ENCODE measurements around the gene PCID2. TPM values are rescaled to one million over a fixed set of nuclear protein-coding genes. Genes with fewer than 3 reads are reported as not detected.
A peak's percentile ranks its signal among the peaks of the same experiment; 100 is the strongest.

The PCID2 gene
- polyA plus RNA-seq, 10 donors, result 30.8 to 55.4 (median 42.6) TPM

- DNase-seq, result no peak
Measured at GRCh38 chr13:113220877-113221276, 12.4 kb upstream of the PCID2 start.

- DNase-seq, result no peak
Measured at GRCh38 chr13:113220141-113220598, 11.7 kb upstream of the PCID2 start.

- no peak for DNase-seq
Measured at GRCh38 chr13:113219256-113219940, 10.9 kb upstream of the PCID2 start.

GRCh38 chr13:113218586-113218985, 10.1 kb upstream of the PCID2 start:
- DNase-seq, result no peak

GRCh38 chr13:113216254-113217048, 8.0 kb upstream of the PCID2 start:
- DNase-seq, result peak in 2 of 3 donors; percentile 27

GRCh38 chr13:113211774-113212173, 3.3 kb upstream of the PCID2 start:
- no peak for DNase-seq

- DNase-seq, result no peak
Measured at GRCh38 chr13:113210833-113211232, 2.4 kb upstream of the PCID2 start.

- DNase-seq, result peak in 2 of 3 donors; percentile 34 to 82
Measured at GRCh38 chr13:113209759-113210421, 1.4 kb upstream of the PCID2 start.

GRCh38 chr13:113209336-113209758, 878 bp upstream of the PCID2 start, which contains the start of gene CUL4A:
CUL4A (plus strand) TSS chr13:113209613; CDS start chr13:113209628, 15 bp downstream.
- DNase-seq, result peak; percentile 72 to 88 (median 81)

- peak in 2 of 3 donors; percentile 21 to 38 for DNase-seq
Measured at GRCh38 chr13:113207890-113208420, 514 bp downstream of the PCID2 start.

GRCh38 chr13:113207460-113207859, 1.0 kb downstream of the PCID2 start:
- no peak for DNase-seq

GRCh38 chr13:113205428-113205931, 3.0 kb downstream of the PCID2 start:
- no peak for DNase-seq

- DNase-seq, result no peak
Measured at GRCh38 chr13:113204378-113204734, 4.1 kb downstream of the PCID2 start.

- no peak for DNase-seq
Measured at GRCh38 chr13:113203507-113204377, 4.7 kb downstream of the PCID2 start.

- DNase-seq, result no peak
Measured at GRCh38 chr13:113202912-113203311, 5.6 kb downstream of the PCID2 start.

- DNase-seq, result no peak
Measured at GRCh38 chr13:113201815-113202214, 6.7 kb downstream of the PCID2 start.

- peak in 1 of 3 donors; percentile 16 for DNase-seq
Measured at GRCh38 chr13:113196970-113197737, 11.3 kb downstream of the PCID2 start.

- no peak for DNase-seq
Measured at GRCh38 chr13:113195360-113195759, 13.1 kb downstream of the PCID2 start.

- no peak for DNase-seq
Measured at GRCh38 chr13:113192902-113193301, 15.6 kb downstream of the PCID2 start.

GRCh38 chr13:113192279-113192678, 16.2 kb downstream of the PCID2 start:
- no peak for DNase-seq
